CMK (cell line): ENCODE measurements around the gene DDA1.
A peak's percentile ranks its signal among the peaks of the same experiment; 100 is the strongest.
"Not testable (repeated sequence)": the region's sequence is repeated elsewhere in the genome, so short reads cannot be mapped to it uniquely, and the experiment has no call there.

Source experiments
- DNase-seq: peaks from one replicate; pipeline ENCODE4 v3.0.0-alpha.2; 2010; ENCODE audit warnings: low read depth

Gene DDA1

DNA sequence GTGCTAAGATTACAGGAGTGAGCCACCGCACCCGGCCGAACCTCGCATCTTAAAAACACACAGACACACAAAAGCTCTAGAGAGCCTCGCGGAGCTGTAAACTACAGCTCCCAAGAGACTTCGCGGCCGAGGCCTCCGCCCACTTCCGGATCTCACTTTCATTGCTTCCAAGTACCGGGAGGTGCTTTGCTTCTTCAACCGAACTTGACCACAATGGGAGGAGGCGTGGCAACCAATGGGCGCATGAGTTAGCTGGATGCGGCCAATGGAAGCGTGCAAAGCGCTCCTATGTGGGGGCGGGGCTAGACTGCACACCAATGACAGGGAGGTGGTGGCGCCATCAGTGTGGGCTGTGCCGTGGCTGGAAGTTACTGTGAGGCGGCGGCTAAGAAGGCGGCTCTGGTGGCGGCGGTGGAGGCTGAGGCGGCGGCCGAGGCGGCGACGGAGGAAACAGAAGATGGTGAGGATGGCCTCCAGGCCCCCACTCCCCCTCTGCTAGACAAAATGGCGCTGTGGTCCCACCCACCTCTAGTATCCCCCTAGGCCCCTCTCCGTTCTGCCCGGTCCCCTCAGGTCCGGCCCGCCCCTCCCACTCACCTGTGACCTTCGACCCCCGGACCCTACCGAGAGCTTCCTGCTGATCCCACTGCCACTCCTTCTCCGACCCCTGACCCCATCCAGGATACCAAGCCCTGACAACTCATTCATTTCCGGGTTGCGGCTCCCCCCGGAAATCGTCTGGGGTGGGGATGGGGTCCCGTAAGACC is at the start of gene DDA1:
Gene DDA1 (plus strand): TSS at position 366 of the 767 bp plus-strand sequence. CDS start 92 bp downstream, at position 458.
- DNase-seq = peak; percentile 98

DNA sequence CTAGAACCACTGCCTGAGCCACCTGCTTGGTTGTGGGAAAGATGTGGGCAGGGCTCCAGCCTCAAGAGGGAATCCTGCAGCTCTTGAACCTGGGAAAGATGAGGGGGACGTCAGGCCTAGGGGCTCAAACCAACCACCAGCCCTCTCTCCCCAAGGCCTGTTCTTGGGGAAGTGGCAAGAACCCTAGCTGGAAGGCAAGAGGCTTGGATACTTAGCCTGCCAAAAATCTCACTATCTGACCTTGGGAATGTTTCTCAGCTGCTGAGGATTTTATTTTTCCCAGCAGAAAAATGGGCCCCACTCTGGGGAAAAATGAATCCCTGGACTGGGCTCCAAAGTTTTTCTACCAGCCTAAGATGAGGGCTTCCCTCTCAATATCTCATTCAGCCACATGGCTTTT is 49.4 kb upstream of the DDA1 start:
- DNase-seq = no peak

DNA sequence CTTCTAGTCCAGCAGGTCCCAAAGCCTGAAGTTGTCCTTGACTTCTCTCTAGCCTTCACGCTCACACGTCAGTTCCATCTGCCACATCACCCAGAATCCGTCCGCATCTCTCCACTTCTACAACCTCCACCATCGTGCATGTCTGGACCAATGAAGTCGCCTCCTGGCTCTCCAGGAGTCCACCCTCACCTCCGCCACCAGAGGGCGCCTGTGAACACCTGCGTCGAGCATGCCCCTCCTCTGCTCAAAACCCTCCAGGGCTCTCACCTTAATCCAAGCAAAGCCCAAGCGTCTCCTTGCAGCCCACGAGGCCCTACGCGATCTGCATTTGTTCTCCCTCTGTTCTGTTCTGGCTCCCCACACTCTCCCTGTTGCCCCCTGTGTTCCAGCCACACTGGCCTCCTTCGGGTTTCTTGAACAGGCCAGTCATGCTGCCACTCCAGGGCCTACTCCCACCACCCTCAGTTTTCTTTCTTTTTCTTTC is 48.5 kb upstream of the DDA1 start:
- DNase-seq = no peak

DNA sequence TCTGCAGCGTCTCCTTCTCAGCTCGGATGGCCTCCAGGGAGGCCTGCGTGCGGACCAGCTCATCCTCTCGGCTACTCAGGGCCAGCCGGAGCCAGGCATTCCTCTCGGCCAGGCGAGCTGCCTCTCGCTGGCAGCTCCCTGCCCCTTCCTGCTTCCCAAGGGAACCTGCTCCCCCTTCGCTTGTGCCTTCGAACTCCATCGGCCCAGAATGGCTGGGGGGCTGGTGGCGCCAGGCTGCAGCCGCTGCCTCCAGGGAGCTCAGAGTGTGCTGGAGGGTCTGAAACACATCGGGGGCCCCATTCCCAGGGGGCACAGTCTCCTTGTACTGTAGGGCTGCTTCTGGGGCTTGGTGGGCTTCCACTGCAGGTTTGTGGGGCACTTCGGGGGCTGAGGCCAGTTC is 46.8 kb upstream of the DDA1 start:
- no peak for DNase-seq

DNA sequence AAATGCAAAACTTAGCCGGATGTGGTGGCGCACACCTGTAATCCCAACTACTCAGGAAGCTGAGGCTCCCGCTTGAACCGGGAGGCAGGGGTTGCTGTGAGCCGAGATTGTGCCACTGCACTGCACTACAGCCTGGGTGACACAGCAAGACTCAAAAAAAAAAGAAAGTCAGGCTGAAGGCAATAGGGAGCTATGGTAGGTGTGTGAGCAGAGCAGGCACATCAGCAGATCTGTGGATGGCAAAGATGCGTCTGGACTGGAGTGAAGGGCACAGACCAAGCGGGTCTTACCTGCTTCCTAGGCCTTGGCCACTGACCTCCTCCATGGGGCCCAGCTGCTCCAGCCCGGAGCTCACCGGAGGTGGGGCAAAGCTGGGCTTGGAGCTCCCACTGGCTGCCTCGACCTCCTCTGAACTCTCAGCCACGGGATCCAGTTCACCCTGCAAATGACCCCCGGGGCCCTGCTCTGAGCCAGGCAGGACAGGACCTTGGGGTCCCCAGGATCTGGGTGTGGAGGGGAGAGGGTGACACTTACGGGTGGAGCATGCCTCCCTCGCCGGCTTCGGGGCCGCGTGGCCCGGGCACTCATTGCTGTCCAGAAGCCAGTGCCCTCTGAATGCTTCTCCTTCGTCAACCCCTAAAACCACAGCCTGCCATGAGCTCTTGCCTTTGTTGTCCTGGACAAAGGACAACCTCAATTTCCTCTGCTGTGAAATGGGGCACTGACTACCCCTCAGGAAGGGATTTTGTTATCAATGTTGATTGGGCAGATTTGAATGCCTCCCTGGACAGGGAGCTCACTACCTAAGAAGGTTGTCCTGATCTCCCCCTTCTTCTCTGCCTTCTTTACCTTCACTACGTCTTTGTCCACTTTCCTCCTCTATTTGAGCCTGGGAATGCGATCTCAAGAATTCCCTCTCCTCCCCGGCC is 45.4 kb upstream of the DDA1 start:
- no peak for DNase-seq

DNA sequence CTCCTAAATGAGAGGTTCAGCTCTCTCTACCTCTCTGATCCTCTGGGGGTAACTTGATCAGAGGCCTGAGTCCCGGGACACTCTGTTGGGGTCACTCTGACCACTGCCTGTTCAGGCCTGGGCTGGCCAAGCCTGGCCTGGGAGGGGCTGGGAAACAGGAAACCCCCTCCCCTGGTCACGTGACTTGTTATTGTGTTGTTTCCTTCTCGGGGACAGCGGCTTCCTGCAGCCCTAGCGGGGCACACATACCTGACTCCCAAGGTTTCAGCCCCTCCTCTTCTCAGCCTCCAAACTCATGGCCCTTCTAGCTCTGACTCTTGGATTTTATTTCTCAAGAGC is 44.8 kb upstream of the DDA1 start, which contains the start of gene USHBP1:
Gene USHBP1 (minus strand): TSS at position 105 of the 339 bp plus-strand sequence. CDS start 446 bp downstream, outside the sequence.
- no peak for DNase-seq

DNA sequence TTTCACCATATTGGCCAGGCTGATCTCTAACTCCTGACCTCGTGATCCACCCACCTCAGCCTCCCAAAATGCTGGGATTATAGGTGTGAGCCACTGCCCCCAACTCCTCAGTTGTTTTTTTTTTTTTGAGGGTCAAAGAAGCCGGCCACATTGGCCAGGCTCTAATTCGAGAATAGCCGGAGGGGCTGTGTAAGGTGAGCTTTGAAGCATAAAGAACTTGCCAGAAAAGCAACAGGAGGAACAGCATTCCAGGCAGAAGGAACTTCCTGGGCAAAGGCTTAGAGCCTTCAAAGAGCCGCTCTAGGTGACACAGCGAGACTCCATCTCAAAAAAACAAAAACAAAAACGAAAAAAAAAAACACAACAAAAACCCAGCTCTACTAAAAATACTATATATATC is 43.3 kb upstream of the DDA1 start:
- DNase-seq = no peak

DNA sequence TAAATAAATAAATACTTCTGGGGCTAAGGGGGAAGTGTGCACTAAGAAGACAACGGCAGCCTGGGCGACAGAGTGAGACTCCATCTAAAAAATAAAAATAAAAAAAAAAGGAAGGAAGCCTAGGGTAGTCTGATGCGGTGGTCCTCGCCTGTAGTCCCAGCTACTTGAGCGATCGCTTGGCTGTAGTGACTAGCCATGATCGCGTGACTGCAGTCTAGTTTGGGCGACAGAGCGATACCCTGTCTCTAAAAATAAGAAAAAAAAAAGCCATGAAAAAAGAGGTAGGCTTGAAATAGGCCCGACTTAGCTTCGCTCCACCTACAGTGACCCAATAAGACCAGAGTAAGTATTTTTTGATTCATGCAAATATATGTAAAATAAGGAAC is 42.8 kb upstream of the DDA1 start:
- DNase-seq = no peak

DNA sequence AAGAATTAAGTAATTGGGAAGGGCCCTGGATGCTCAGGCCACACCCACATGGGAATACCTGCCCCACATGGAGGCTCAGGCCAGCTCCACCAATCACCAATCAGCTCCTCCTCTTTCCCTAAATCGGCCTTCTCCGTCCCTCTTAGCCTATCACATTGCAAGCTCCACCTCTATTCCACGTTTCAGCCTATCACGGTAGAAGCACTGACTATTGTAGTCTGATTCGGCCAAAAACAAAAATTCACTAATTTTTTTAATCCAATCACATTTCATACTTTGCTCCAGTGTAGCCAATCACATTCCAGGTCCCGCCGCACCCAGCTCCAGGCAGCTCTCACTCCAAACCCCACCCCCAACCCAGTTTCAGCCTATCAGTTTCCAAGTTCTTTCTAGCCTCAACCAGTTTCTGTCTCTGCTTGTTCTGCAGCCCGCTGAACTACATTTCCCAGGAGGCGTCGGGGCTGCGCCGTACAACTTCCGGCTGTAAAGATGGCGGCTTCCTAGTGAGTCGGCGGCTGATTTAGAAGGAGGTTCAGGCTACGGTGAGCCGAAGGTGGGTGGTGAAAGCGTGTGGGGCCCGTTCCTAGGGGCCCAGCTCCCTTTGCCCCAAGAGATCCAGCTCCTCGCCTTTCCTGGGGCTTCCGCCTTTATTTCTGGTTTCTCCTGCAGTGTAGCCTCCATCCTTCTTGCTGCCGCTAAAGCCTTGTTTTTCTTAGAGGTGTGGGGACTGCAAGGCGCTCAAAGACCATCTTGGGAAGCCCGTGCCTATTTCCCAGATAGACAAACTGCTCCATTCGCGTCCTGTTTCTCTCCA is 42.2 kb upstream of the DDA1 start, which contains the start of gene BABAM1:
Gene BABAM1 (plus strand): TSS at position 469 of the 814 bp plus-strand sequence. CDS start 1,364 bp downstream, outside the sequence.
- DNase-seq = peak; percentile 97

DNA sequence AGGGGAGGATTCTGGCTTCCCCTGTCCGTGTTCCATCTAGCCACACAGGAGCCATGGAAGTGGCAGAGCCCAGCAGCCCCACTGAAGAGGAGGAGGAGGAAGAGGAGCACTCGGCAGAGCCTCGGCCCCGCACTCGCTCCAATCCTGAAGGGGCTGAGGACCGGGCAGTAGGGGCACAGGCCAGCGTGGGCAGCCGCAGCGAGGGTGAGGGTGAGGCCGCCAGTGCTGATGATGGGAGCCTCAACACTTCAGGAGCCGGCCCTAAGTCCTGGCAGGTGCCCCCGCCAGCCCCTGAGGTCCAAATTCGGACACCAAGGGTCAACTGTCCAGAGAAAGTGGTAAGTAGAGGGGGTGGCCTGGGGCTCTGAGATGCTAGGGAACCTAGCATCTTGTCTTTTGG is 40.6 kb upstream of the DDA1 start:
- DNase-seq = no peak

DNA sequence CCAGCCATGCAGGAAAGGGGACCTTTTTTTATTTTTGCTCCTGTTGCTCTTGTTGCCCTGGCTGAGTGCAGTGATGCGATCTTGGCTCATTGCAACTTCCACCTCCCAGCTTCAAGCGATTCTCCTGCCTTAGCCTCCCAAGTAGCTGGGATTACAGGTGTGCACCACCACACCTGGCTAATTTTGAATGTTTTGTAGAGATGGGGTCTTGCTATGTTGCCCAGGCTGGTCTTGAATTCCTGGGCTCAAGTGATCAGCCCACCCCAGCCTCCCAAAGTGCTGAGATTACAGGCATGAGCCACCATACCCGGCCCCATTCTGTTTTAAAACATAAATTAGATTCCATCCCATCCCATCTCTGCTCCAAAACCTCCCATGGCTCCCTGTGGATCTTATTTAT is 34.5 kb upstream of the DDA1 start:
- not testable (repeated sequence) for DNase-seq

DNA sequence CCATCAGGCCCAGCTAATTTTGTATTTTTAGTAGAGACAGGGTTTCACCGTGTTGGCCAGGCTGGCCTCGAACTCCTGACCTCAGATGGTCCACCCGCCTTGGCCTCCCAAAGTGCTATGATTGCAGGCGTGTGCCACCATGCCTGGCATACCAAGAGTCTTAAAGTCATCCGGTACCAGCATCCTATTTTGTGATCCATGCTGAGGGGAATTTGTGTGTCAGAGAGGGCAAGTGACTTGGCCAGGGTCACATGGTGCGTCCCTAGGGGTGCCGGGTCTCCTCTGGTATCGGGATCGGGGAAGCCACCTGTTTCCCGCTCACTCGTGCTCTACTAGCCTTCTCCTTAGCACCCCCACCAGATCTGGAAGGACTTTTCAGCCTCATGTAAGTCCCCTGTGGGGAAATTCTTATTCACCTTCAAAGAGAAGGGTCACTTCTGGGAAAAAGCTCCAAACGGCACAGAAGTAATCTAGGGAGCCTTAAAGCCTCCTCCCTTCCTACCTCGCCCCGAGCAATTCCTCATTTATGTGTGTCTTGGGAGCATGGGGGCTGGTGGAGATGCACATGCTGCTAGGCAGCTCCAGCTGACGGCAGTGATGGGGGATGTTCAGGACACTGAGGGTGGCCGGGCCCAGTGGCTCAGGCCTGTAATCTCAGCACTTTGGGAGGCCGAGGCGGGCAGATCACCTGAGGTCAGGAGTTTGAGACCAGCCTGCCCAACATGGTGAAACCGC is 33.8 kb upstream of the DDA1 start:
- no peak for DNase-seq

DNA sequence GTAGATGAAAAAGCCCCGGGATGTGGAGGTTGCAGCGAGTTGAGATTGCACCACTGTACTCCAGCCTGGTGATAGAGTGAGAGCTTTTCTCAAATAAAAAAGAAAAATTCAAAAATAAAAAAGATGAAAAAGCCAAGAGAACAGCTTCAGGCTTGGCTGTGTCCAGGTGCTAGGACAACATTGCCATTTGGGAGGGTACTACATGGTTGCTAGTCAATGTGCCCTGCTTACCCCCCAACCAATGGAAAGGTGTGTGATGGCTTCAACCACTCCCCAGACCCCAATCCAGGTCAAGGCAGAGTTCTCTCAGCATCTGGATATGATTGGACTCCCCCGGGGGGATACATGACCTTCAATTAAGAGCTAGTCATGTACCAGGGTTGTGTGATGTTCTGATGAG is 29.9 kb upstream of the DDA1 start:
- no peak for DNase-seq

DNA sequence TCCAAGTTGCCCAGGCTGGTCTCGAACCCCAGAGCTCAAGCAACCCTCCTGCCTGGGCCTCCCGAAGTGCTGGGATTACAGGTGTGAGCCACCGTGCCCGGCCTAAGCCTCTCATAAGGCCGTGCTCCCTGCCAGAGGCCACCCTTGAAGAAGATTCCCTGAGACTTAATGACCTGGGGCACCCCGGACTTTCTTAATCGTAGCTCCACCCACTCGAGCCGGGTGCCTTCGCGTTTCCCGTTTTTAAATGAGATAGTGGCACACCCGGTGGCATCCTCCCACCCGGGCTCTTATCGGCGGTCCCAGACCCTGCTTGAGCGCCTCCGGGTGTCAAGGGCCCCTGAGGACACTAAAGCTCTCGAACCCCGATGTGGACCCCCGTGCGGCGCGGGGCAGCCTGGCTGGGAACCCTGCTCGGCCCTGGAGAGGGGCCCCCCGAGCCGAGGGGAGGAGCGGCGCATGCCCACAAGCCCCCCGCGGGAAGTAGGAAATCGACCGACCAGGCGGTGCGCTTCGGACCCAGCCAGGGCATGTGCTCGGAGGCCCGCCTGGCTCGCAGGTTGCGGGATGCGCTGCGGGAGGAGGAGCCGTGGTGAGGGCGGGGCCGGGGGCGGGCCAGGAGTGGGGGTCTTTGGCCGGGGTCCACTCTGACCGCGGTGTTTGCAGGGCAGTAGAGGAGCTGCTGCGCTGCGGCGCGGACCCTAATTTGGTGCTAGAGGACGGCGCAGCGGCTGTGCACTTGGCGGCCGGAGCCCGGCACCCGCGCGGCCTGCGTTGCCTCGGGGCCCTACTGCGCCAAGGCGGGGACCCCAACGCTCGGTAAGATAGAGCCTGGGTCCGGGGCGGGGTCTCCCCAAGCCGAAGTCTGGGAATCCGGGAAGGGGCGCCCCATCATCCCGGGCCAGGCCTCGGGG is 27.7 kb upstream of the DDA1 start, which contains the start of gene ANKLE1:
Gene ANKLE1 (plus strand): TSS at position 511 of the 914 bp plus-strand sequence. CDS start 20 bp downstream, at position 531.
- DNase-seq = peak; percentile 74

DNA sequence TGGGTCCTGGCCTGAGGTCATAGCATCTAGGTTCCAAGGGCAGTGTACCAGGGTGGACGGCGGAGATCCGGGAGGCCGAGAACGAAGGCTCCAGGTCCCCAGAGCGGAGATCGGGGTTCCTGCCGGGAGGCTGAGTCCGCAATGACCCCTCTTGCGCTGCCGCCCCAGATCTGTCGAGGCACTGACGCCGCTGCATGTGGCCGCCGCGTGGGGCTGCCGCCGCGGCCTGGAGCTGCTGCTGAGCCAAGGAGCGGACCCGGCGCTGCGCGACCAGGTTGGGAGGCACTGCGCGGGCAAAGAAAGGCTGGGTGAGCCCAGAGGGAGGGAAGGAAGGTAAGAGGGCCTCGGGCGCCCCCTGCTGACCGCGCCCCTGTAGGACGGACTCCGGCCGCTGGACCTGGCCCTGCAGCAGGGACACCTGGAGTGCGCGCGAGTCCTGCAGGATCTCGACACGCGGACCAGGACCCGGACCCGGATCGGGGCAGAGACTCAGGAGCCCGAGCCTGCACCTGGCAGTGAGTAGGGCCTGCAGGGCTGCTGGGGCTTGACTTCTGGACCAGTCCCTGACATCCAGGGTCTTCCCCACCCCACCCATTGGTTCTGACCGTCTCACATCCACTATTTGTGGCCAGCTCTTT is 26.8 kb upstream of the DDA1 start:
- no peak for DNase-seq

DNA sequence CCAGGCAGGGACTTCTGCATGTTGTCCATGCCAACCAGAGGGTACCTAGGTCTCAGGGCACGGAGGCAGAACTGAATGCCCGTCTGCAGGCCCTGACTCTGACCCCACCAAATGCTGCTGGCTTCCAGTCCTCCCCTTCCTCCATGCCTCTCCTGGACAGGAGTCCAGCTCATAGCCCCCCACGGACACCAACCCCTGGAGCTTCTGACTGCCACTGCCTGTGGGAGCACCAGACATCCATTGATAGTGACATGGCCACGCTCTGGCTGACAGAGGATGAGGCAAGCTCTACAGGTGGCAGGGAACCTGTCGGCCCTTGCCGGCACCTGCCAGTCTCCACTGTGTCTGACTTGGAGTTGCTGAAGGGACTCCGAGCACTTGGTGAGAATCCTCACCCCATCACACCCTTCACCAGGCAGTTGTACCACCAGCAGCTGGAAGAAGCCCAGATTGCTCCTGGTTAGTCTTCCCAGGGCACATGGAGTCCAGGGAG is 25.8 kb upstream of the DDA1 start:
- DNase-seq = no peak

DNA sequence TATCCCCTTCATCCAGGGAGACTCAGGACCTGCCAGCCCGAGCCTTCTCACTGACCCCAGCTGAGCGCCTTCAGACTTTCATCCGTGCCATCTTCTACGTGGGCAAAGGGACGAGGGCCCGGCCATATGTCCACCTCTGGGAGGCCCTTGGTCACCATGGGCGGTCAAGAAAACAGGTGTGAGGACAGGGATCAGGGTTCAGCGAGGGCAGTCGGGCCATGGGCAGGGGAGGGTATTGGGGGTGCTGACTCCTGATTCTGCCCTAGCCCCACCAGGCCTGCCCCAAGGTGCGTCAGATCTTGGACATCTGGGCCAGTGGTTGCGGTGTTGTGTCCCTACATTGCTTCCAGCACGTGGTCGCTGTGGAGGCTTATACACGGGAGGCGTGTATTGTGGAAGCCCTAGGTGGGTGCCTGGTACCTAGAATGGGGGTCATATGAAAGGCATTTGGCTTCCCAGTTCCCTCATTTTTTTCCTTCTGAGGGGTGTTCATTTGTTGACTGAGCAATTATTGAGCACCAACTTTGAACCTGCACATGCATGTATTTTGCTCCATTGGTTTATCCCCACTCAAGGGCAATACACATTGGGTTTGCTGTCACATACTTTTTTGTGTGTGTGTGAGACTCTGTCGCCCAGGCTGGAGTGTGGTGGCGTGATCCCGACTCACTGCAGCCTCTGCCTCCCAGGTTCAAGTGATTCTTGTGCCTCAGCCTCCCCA is 23.8 kb upstream of the DDA1 start:
- DNase-seq = no peak

DNA sequence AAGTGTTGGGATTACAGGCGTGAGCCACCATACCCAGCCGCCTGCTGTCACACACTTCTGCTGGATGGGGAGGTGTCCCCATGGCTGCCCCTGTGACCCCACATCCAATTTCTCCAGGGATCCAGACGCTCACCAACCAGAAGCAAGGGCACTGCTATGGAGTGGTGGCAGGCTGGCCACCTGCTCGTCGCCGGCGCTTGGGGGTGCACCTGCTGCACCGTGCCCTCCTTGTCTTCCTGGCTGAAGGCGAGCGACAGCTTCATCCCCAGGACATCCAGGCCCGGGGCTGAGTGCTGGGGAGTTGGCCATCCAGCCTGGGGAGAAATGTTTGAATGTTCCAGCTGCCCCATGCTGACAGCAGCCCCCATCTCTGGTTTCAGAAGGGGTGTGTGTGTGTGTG is 23.1 kb upstream of the DDA1 start:
- DNase-seq = no peak

DNA sequence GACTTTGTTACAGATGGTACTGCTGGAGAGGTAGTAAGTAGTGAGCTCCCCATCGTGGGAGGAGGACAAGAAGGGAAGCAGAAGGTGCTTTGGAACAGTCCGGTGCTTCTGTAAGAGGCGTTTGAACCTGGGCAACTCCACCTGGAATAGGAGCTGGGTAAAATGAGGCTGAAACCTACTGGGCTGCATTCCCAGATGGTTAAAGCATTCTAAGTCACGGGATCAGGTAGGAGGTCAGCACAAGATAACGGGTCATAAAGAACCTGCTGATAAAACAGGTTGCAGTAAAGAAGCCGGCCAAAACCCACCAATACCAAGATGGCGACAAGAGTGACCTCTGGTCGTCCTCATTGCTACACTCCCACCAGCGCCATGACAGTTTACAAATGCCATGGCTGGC is 22.6 kb upstream of the DDA1 start:
- DNase-seq = no peak
